ENCODE data around the gene SECISBP2.

- TF ChIP-seq CTCF (conservative IDR thresholded peaks at IDR 0.05), result no peak
- TF ChIP-seq EZH2 (IDR thresholded peaks at IDR 0.05; ENCODE audit: low read depth), result no peak
Measured at GRCh38 chr9:89402695-89403427, 84.6 kb downstream of the SECISBP2 start.
